Measurements from ENCODE around the gene FOXD1. TPM values are rescaled to one million over a fixed set of nuclear protein-coding genes. Genes with fewer than 3 reads are reported as not detected.

FOXD1 gene
- total and polyA plus RNA-seq, 2 of the 8 experiments (the other 6 are each of a cell fraction or from before 2014, with no cell fraction given) = 0.11 to 1.1 TPM

DNA sequence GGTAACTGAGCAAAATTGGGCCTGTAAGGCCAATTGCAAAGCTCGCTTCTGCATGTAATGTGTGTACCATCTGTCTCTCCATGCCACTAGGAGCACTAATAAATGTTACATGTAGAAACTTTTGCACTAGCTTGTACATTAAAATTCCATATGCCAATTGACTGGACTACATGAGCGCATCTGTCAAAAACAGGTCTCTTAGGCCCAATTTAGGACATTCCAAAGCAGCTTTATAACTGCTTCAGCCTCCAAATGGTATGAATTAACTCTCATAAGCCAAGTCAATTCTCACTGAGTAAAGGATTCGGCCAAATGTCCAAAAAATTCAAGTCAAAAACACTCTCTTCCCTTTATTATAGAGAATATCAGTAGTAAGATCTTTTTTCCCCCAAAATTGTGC is 23.5 kb upstream of the FOXD1 start:
- Histone ChIP-seq H3K4me3 (ENCODE audit: extremely low read depth in 1 of 4, insufficient read depth in 2 of 4, low read depth in 3 of 4, low read length in 4 of 4) (no peak overlapping the region), H3K36me3 (ENCODE audit: control insufficient read depth in 2 of 4, insufficient read depth in 4 of 4, low read length in 3 of 4) (no peaks in the 10 kb centered on the region), H4K20me1 (replicated peaks in 1 of 2; ENCODE audit: control insufficient read depth in 1 of 2, insufficient read depth in 2 of 2, low read length in 2 of 2) (no peaks in the 10 kb centered on the region), H2AFZ (ENCODE audit: low read length) (peak overlapping the region; percentile 34; the same call in 1 of the 2 replicates), H3K23me2 (ENCODE audit: low read depth, low read length) (no peaks in the 10 kb centered on the region), H3K4ac (replicated peaks; ENCODE audit: insufficient read length, low read depth, low read length) (no peak overlapping the region), H3K79me2 (ENCODE audit: control insufficient read depth in 1 of 2, insufficient read depth in 2 of 2, low read length in 2 of 2) (no peaks in the 10 kb centered on the region), H2BK15ac (ENCODE audit: low read length) (no peak overlapping the region), H3K4me1 (replicated peaks in 1 of 4; ENCODE audit: control insufficient read depth in 3 of 4, insufficient read depth in 4 of 4, low read length in 3 of 4) (no peaks in the 10 kb centered on the region), H2BK120ac (replicated peaks; ENCODE audit: low read depth, low read length) (no peak overlapping the region), H3K18ac (ENCODE audit: extremely low read depth, low read length) (no peak overlapping the region), H3K56ac (replicated peaks; ENCODE audit: insufficient read length, low read depth, low read length) (no peak overlapping the region), H4K91ac (replicated peaks; ENCODE audit: insufficient read length, low read length) (no peak overlapping the region), H3K27me3 (replicated peaks in 1 of 4; ENCODE audit: control insufficient read depth in 3 of 4, extremely low read depth in 1 of 4, insufficient read depth in 3 of 4, low read length in 3 of 4) (no peaks in the 10 kb centered on the region; a peak in 1 of 7 replicates), H4K5ac (ENCODE audit: insufficient read length, low read depth, low read length) (no peak overlapping the region), H3K27ac (ENCODE audit: low read depth, low read length) (no peak overlapping the region), H2BK5ac (ENCODE audit: low read depth, low read length) (no peak overlapping the region), H2BK12ac (ENCODE audit: low read depth, low read length) (no peak overlapping the region), H2BK20ac (ENCODE audit: low read length) (no peak overlapping the region), H3K79me1 (ENCODE audit: low read depth, low read length) (no peaks in the 10 kb centered on the region), H3K23ac (ENCODE audit: insufficient read length) (no peak overlapping the region), H3K14ac (ENCODE audit: insufficient read length) (no peak overlapping the region), H4K8ac (ENCODE audit: extremely low read depth, insufficient read depth, low read length) (no peak overlapping the region), H3K9ac (replicated peaks in 1 of 4; ENCODE audit: extremely low read depth in 1 of 4, low read depth in 3 of 4, low read length in 3 of 4) (no peak overlapping the region), H3K9me3 (ENCODE audit: insufficient read depth in 2 of 2, low read depth in 1 of 2, low read length in 1 of 2) (no peaks in the 10 kb centered on the region), H2AK5ac (ENCODE audit: low read depth, low read length) (no peak overlapping the region), H3K4me2 (ENCODE audit: insufficient read depth in 1 of 2, low read depth in 2 of 2, low read length in 2 of 2) (no peak overlapping the region)
- ChIA-PET CTCF (ENCODE audit: partially characterized antibody) (interaction anchor here (1.2 to 3.7 kb wide), 4 partner anchors 9 to 25 kb away, joined by 3 to 17 read pairs (median 8); partner anchors contain the start of gene BTF3), POLR2A (ENCODE audit: partially characterized antibody) (interaction anchor here (1.2 kb wide), 1 partner anchor 33 kb away, joined by 3 read pairs; no protein-coding TSS in a partner anchor)
- TF ChIP-seq TEAD4 (IDR thresholded peaks at IDR 0.05; ENCODE audit: low read depth, low read length) = no peak
- TF ChIP-seq USF2 (IDR thresholded peaks at IDR 0.05; ENCODE audit: low read length) = no peak
- no peak for TF ChIP-seq TCF12 (IDR thresholded peaks at IDR 0.05; ENCODE audit: low read depth, low read length)
- no peak for TF ChIP-seq HDAC6 (IDR thresholded peaks at IDR 0.05; ENCODE audit: low read depth, low read length)
- no peak for TF ChIP-seq BRCA1 (IDR thresholded peaks at IDR 0.05; ENCODE audit: low read depth, low read length)
- no peak for TF ChIP-seq FOSL1 (IDR thresholded peaks at IDR 0.05; ENCODE audit: insufficient read depth, low read depth, low read length)
- TF ChIP-seq POU5F1 (IDR thresholded peaks at IDR 0.05; ENCODE audit: low read depth, low read length) = no peak
- TF ChIP-seq HDAC2 (IDR thresholded peaks at IDR 0.05; ENCODE audit: borderline replicate concordance in 1 of 2, low read depth in 2 of 2, low read length in 2 of 2) = no peak
- TF ChIP-seq ATF3 (IDR thresholded peaks at IDR 0.05; ENCODE audit: insufficient read depth, low read depth, low read length) = no peak
- no peak for TF ChIP-seq EGR1 (IDR thresholded peaks at IDR 0.05; ENCODE audit: borderline replicate concordance, low read depth, low read length)
- no peak for FAIRE-seq
- DNase-seq (ENCODE audit: low read depth in 1 of 2, low spot score in 2 of 2) = no peak
- 60% methylated on average over 3 of the region's 3 CpGs; no CpG with 5 or more reads in 1 of the 2 experiments for WGBS, 2 experiments (ENCODE audit: extremely low coverage in 1 of 2, insufficient coverage in 1 of 2, insufficient read length in 1 of 2, insufficient replicate concordance in 2 of 2, low coverage in 1 of 2, low lambda C conversion rate in 2 of 2, missing lambda C conversion rate in 1 of 2)

Measured in H1 (cell line).